NCI-H526 (cell line): ENCODE results near the gene LRRC25.

Experiments
- DNase-seq, 2 experiments: peaks; one replicate each; lab custom pipeline; 2025; lab: John Stamatoyannopoulos, UW

The LRRC25 gene

GRCh38 chr19:18346091-18346490 lies 51.3 kb downstream of the LRRC25 start:
- DNase-seq, result no peak

GRCh38 chr19:18345296-18345695 lies 52.1 kb downstream of the LRRC25 start:
- no peak for DNase-seq

GRCh38 chr19:18344582-18344950 lies 52.9 kb downstream of the LRRC25 start:
- no peak for DNase-seq

- DNase-seq, result no peak
Observed at GRCh38 chr19:18342090-18342632, 55.3 kb downstream of the LRRC25 start.
